Activated CD4-positive, alpha-beta T cell treated with anti-CD3 and anti-CD28 coated beads, Interleukin-2, Interleukin-4, amounts not matched to agents 100 ng/mL and 50 ng/mL, durations not matched to agents 16 hours and 8 hours (primary cell): ENCODE results near the gene CABCOCO1.
"Not testable (repeated sequence)": the region's sequence is repeated elsewhere in the genome, so short reads cannot be mapped to it uniquely, and the experiment has no call there.

ENCODE experiments used
- DNase-seq: peaks from one replicate; pipeline ENCODE4 v3.0.0-alpha.2; 2020; ENCODE audit warnings: low spot score

Gene CABCOCO1

DNA sequence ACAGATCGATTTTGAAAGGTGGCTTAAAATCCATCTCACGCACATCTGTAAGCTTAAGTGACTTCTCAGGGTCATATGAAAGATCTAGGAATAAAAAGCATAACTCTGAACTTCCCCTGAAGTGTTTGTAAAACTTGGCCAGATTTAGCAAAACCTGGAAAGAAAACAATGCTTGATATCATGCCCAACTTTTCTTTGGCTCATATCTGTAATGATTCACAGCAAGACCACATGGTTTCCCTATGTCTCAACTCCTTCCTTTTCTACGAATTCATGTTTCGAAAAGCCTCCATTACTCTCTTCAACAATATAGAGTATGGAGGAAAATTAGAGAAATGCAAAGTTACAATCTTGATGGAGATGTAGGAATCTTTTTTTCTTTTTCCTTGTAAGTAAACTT is 20.1 kb upstream of the CABCOCO1 start:
- DNase-seq = peak; percentile 7

DNA sequence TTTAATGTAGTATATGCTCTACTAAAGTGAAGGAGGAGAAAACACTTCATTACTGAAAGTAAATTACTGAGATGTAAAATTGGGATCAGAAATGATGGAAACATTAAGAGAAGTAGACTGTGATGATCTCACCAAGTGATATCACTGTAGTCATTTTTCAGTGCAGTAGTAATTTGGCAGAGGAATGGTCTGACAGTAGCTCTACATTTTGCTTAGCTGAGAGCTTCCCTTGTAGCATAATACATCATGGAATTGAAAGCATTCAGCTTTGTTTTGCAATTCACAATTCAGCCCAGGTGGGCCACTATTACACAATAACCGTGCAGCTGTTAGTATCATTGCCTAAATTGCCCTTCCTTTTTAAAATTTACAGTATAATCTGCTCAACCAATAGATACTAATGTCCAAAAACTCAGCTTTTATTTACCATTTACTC is 19.4 kb upstream of the CABCOCO1 start:
- no peak for DNase-seq

DNA sequence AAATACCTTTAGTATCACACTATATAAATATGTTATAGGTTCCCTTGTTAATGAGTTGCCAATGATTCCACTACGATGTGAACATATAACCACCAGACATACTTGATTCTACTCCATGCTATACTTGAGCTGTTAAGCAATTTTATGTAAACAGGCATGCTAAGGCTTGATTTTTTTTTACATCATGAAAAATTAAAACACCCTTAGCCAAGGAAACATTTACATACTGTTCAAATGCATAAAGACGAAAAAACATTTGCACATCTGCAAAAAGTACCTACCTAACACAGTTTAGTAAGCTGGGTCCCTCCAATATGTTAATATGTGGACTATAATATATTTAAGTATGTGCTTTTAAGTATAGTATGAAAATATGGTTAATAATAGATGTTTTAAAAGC is 9.0 kb upstream of the CABCOCO1 start:
- no peak for DNase-seq

DNA sequence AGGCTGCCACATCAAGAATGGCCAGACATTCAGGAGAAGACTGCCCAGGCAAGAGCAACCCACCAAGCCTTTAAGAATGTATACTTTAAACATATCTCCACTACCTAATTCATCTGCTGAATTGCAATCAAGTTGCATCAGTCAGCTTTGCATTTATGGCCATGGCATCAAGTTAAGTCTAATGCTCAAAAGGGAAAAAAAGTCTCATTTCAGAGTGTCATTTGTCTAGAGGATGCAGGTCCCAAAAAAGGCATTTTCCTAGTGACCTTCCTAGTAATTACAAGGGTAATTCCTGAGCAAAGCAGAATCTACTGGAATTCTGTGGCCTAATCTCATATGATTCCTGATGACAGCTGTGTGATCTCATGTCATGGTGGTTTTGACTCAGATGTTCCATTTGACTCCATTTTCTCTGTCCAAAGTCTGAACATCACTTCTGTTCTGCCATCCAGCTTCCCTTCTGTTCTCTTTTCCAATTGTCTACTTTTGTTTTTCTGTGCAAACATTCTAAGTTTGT is 7.3 kb upstream of the CABCOCO1 start:
- DNase-seq = no peak

DNA sequence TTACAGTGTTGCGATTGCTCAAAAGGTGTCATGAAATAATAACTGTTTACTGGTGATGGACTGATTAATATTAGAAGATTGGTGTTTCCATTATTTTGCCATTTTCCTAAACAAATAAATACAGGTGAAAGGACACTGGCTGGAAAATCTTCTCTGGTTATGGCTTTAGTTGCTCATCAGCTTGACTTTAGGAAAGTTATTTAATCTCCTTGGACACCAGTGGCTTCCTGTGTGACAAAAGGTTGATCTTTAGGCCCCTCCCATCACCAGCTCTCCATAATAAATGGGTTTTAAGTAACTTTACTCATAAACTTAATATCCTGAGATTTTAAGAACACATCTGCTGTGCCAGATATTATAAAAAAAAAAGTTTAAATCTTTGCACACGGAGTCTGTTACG is 737 bp downstream of the CABCOCO1 start:
- no peak for DNase-seq

- DNase-seq = no peak
These were observed 2.3 kb downstream of the CABCOCO1 start for GRCh38 chr10:61664985-61665384.

- DNase-seq = no peak
These were observed 6.5 kb downstream of the CABCOCO1 start for GRCh38 chr10:61669161-61669725.

DNA sequence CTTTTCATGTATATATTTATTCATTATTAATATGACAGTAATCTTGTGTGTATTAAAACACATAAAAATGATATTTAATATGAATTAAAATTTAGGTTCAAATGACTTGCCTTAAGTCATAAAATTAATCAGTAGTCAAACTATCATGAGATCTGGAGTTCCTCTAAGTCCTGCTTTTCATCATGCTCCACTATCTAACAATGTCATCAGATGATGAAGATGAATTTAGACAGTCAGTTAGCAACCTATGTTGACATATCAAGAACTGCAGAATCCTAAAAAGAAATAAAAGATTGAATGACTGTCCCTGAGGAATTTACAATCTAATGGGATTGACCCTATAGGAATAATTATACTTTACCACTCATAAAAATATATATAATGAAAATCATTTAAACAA is 7.1 kb downstream of the CABCOCO1 start:
- DNase-seq = no peak

GRCh38 chr10:61673360-61673759 is 10.6 kb downstream of the CABCOCO1 start:
- DNase-seq = no peak

GRCh38 chr10:61682323-61682722 is 19.6 kb downstream of the CABCOCO1 start:
- DNase-seq = no peak

GRCh38 chr10:61683319-61683718 is 20.6 kb downstream of the CABCOCO1 start:
- no peak for DNase-seq

DNA sequence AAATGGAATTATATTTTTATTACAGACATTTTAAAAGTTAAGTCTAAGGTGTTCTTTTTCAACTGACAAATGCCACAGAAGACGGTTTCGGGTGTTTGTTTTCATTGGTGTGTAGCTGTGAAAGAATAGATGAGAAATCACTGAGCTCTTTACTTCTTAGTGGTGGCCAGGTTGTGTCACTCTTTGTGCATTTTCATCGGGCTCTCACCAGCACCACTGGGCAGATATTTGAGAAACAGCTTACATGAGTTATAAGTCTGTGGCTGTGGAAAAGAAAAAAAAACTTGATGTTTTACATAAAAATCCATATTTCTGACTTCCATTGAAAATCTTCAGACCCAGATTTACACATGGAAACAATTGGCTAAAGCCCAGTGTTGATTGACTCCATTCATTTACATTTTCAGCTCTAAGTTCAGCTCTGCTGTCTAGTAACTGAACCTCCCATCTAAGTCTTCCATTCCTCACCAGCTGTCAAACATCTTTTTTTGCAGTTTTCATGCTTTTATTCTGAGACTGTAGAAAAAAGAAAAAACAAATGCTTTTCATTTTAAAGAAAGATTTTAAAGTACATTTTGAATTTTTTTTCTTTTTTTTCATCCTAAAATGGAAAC is 22.3 kb downstream of the CABCOCO1 start:
- DNase-seq = no peak

- no peak for DNase-seq
These were observed 26.0 kb downstream of the CABCOCO1 start for GRCh38 chr10:61688551-61689308.

GRCh38 chr10:61691667-61692066 is 28.9 kb downstream of the CABCOCO1 start:
- DNase-seq = not testable (repeated sequence)

DNA sequence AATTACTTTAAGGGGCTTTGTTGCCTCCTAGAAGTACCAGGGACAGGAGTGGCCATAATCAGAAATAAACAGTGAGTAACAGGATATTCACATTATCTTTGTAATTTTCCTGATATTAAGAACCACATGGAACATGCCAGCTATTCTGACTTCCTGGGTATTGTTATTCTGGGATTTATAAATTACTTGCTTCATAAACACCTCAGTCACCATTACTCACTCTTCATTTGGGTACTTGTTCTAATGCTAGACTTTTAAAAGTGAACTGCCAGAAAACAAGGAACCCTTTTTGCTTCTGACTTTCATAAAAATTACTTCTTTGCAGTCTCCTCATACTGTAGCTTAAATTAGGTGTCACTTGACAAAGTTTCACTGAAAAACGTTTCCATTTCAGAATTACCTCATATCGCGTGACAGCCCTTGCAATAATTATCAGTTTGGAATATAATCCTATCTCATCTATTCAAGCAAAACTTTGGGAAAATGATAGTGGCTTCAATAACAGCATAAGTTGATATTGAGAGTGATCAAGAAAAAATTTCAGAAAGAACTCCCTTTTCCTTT is 29.8 kb downstream of the CABCOCO1 start:
- DNase-seq = no peak

DNA sequence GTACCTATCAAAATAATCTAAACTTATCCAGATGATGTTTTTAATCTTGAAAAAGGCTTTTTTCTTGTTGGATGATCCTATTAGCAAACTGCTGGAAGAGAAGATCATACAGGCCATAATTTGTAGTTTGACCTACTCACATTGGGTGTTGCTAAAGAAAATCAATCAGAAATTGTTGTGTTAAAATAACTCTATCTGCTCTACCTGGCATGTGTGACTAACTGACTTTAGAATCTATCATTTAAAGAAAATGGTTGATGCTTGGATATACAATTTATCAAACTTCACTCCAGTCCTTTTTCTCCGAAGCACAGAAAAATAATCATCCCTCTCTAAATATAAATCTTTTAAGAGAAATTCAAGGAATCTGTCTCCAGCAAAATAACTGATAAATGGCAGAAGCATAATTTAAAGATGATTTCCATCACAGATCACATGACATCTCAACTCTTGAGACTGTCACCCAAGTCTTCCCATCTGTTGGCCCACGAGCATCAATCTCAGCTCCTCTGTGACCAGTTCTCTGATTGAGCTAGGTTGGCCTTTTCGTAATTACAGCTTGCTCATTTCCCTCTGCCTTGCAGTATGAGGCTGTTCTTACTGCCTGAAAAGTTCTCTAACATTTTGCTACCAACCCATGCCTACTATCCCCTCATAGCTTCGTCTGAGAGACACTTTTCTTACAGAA is 36.4 kb downstream of the CABCOCO1 start:
- no peak for DNase-seq

- no peak for DNase-seq
These were observed 38.5 kb downstream of the CABCOCO1 start for GRCh38 chr10:61701055-61701705.

DNA sequence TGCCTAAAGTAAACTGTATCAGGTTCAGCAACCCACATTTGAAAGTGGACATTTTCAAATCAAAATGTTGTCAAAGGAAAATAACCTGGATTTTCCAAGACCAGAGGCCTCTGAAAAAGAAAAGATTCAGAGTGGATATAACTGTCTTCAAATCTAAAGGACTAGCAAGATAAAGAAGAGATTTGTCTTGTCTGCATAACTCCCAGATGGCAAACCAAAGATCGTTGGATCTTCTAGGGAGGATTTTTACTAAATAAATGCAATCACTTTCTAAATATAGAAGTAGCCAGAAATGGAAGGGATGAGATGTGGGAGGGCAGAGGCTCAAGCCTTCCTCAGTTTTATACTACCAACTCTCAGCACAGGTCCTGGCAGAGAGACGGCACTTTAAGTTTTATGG is 39.0 kb downstream of the CABCOCO1 start:
- no peak for DNase-seq

GRCh38 chr10:61702584-61702983 is 39.9 kb downstream of the CABCOCO1 start:
- DNase-seq = no peak

DNA sequence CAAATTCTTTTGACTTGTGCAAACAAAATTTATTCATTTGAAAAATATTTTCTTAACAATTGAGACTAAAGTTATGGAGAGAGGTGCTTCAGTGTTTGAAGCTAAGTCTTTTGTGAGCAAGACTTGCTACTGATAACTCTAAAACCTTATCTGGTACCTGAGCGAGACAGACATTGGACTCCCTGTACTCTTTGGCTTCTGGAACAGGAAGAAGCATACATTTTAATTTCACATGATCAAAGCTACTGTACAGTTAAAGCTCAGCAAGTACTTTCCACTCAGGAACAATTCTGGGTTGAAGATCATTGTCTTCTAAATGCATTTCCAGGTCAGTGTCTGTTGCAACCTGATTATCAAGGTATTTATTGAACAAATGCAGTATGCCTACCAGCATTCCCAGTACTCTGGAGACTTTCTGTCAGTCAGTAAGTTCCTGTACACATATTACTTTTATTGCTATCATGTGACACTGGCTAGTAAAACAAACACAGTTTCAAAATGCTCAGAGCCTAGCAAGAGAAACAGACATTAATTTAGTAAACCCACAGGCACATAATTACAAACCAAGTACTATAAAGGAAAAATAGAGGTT is 42.4 kb downstream of the CABCOCO1 start:
- no peak for DNase-seq

- DNase-seq = no peak
These were observed 46.1 kb downstream of the CABCOCO1 start for GRCh38 chr10:61708846-61709245.
